Mucosa of descending colon (tissue), 3 donors: ENCODE data around the gene ATRN. TPM values are rescaled to one million over a fixed set of nuclear protein-coding genes. Genes with fewer than 3 reads are reported as not detected.

Source experiments
- ATAC-seq: fragments of 200-7000 bp; cut with Tn5 transposase; one replicate; pipeline ENCODE4 v1.9.1; 2020; ENCODE audit warnings: mild to moderate bottlenecking, moderate library complexity
- DNase-seq, 3 donors: peaks; one replicate each; pipeline ENCODE4 v3.0.0-alpha.2; 2020
- H3K36me3 ChIP-seq: fragments of 200-600 bp; one replicate; pipeline ENCODE4 v1.8.0; 2021; ENCODE audit warnings: low read depth, mild to moderate bottlenecking
- H3K4me1 ChIP-seq: fragments of 200-600 bp; one replicate; pipeline ENCODE4 v1.8.0; 2021; ENCODE audit warnings: low read depth, mild to moderate bottlenecking
- H3K4me3 ChIP-seq: fragments of 200-600 bp; one replicate; pipeline ENCODE4 v1.8.0; 2021; ENCODE audit warnings: mild to moderate bottlenecking
- H3K9me3 ChIP-seq: fragments of 200-600 bp; one replicate; pipeline ENCODE4 v1.8.0; 2021; ENCODE audit warnings: mild to moderate bottlenecking
- intact Hi-C, 2 donors: fragments of 100-400 bp; cut with DNase I in 1 of 2; cut with micrococcal nuclease in 1 of 2; formaldehyde crosslinking; loops; one replicate each; pipeline versions ENCODE4 v1.11.0 to v1.11.1; 2022; cut with DNase I, micrococcal nuclease
- total RNA-seq, 3 donors: library from RNA; stranded (reverse); fragmentation: NEBNext Ultra II Directional in 2 of 3; extraction: Animal tissue kit (Norgen Biotek cat#: 25700) in 2 of 3; gene quantifications; one replicate each; pipeline versions ENCODE4 v1.2.1 to v1.2.4, GENCODE V29; 2021 to 2023
- TF ChIP-seq, protein P1 (sequence below): fragments of 200-600 bp; IDR thresholded peaks from one replicate; pipeline ENCODE4 v1.8.0; 2022; ENCODE audit warnings: antibody characterized with exemption, mild to moderate bottlenecking
- donor health status: DM: no; HTN: no; CAD: no; lungs with moderate emphysema.
- donor health status: DM: no; HTN: no; CAD: no.
- donor health status: DM: no; HTN: yes; CAD: no.

The ATRN gene
- total RNA-seq, 3 donors from 2014 or later = 22.1 to 28.2 (median 23.7) TPM

DNA sequence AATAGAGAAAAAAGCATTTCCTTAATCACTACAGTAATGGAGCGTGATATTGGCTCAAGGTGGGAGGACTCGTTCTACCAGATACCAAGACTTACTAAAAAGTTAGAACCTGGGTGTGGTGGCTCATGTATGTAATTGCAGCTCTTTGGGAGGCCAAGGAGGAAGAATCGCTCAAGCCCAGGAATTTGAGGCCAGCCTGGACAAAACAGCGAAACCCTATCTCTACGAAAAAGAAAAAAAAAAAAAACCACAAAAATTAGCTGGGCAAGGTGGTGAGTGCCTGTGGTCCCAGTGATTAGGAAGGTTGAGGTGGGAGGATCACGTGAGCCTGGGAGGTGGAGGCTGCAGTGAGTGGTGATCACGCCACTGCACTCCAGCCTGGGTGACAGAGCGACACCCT lies 24.0 kb upstream of the ATRN start:
- no peak for ATAC-seq
- DNase-seq = no peak
- TF ChIP-seq, protein P1, sequence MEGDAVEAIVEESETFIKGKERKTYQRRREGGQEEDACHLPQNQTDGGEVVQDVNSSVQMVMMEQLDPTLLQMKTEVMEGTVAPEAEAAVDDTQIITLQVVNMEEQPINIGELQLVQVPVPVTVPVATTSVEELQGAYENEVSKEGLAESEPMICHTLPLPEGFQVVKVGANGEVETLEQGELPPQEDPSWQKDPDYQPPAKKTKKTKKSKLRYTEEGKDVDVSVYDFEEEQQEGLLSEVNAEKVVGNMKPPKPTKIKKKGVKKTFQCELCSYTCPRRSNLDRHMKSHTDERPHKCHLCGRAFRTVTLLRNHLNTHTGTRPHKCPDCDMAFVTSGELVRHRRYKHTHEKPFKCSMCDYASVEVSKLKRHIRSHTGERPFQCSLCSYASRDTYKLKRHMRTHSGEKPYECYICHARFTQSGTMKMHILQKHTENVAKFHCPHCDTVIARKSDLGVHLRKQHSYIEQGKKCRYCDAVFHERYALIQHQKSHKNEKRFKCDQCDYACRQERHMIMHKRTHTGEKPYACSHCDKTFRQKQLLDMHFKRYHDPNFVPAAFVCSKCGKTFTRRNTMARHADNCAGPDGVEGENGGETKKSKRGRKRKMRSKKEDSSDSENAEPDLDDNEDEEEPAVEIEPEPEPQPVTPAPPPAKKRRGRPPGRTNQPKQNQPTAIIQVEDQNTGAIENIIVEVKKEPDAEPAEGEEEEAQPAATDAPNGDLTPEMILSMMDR = no peak
- no peak overlapping the region for H3K4me3 ChIP-seq
- no peaks in the 10 kb centered on the region for H3K36me3 ChIP-seq
- H3K4me1 ChIP-seq = no peaks in the 10 kb centered on the region
- intact Hi-C loops = no loop called here
- no peaks in the 10 kb centered on the region for H3K9me3 ChIP-seq

DNA sequence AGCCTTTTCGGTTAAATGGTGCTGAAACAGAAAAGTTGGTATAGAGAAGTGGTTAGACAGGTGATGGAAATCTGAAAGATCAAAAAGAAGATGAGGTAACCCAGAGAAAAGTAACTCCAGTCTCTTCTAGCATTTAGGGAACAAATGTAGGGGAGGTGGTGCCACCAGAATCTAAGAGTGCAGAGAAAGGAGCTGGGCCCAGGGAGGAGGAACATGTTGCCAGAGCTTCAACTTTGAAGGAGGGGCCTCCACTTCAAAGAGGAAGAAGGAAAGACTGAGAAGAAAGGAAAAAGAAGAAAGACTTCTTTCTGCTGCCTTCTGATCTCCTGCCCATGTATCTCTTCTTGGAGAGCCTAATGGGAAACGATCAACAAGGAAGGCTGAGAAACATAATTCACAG lies 23.5 kb upstream of the ATRN start:
- no peak for DNase-seq
- TF ChIP-seq, protein P1 = no peak
- no peak overlapping the region for H3K4me3 ChIP-seq
- no peak for ATAC-seq
- H3K36me3 ChIP-seq = no peaks in the 10 kb centered on the region
- intact Hi-C loops = no loop called here
- no peaks in the 10 kb centered on the region for H3K4me1 ChIP-seq
- no peaks in the 10 kb centered on the region for H3K9me3 ChIP-seq

DNA sequence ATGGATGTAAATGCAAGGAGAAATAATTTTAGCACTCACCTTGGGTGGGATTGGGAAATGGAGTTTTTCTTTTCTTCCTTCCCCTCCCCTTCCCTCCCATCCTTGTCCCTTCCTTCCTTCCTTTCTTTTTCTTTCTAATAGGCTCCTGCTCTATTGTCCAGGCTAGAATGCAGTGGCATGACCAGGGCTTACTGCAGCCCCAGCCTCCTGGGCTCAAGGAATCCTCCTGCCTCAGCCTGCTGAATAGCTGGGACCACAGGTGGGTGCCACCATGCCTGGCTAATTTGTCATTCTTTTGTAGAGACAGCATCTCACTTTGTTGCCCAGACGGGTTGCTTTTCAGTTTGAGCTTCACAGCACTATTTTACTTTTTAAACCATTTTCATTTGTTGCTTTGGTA lies 21.5 kb upstream of the ATRN start:
- ATAC-seq (no peak), DNase-seq (no peak)
- no peaks in the 10 kb centered on the region for H3K36me3 ChIP-seq
- H3K9me3 ChIP-seq = no peaks in the 10 kb centered on the region
- no peaks in the 10 kb centered on the region for H3K4me1 ChIP-seq
- no peak overlapping the region for H3K4me3 ChIP-seq
- TF ChIP-seq, protein P1 = no peak
- intact Hi-C loops = no loop called here

DNA sequence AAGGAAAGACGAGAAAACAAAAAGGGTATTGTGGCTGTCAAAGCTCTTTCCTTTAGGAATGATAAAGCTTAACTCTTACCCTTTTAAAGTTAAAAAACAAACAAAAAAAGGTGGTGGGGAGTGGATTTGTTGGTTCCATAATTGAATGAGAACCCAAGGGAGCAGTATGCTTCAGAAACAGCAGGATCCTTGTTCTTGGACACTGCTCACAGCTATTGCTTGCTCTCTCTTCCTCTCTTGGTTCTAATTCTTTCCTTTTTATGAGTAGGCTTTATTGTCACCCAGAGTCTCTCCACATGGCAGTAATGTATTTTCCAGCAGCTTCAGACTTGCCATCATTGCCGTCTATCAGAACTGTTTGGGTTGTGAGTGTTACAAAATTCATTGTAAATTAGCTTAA lies 18.7 kb upstream of the ATRN start:
- no peaks in the 10 kb centered on the region for H3K36me3 ChIP-seq
- H3K9me3 ChIP-seq = no peaks in the 10 kb centered on the region
- intact Hi-C loops = no loop called here
- H3K4me3 ChIP-seq = no peak overlapping the region
- H3K4me1 ChIP-seq = no peaks in the 10 kb centered on the region
- DNase-seq (no peak), ATAC-seq (no peak)
- TF ChIP-seq, protein P1 = no peak

DNA sequence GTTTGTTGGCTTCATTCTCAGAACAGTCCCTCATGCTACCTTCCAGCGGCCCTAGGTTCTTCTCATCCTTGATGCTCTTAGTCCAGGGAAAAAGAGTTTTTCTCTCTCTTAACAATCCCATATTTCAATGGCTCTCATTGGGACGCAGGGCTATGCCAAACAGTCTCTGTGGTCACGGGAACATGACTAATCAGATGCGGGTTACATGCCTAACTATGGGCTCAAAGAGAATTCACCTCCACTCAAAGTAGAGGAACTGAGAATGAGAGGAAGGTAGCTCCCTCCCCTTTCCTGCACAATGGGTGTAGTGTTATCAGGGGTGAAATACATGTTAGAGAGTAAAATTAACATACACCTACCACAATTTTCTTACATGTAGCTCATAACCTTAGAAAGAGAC lies 18.1 kb upstream of the ATRN start:
- no peak overlapping the region for H3K4me3 ChIP-seq
- ATAC-seq (no peak), DNase-seq (no peak)
- TF ChIP-seq, protein P1 = no peak
- no peaks in the 10 kb centered on the region for H3K36me3 ChIP-seq
- intact Hi-C loops = no loop called here
- H3K4me1 ChIP-seq = no peaks in the 10 kb centered on the region
- no peaks in the 10 kb centered on the region for H3K9me3 ChIP-seq

DNA sequence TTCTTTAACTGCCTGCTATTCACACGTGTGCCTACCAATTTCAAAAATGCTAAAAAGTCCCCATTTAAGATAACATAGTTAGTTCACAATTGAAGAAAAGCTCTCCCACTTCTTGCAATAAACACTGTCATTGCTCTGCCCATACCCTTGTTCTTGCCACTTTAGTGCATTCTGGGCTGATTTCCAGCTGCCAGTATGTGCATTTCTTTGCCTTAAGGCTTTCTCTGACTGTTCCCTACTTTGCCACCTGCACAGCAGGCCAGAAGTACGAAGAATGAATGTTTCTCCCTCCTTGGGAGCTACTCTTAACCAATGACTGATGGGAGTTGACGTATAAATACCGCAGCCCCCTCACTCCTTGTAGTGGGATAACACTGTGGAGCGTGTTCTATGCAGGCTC lies 16.0 kb upstream of the ATRN start:
- no peak overlapping the region for H3K4me3 ChIP-seq
- H3K9me3 ChIP-seq = no peaks in the 10 kb centered on the region
- H3K36me3 ChIP-seq = no peaks in the 10 kb centered on the region
- no peaks in the 10 kb centered on the region for H3K4me1 ChIP-seq
- ATAC-seq = no peak
- TF ChIP-seq, protein P1 = no peak
- no peak for DNase-seq
- intact Hi-C loops = no loop called here
